IMR-90 (cell line): ENCODE data around the gene MOV10. TPM values are rescaled to one million over a fixed set of nuclear protein-coding genes. Genes with fewer than 3 reads are reported as not detected.

Source experiments
- ATAC-seq: fragments of 200-7000 bp; cut with Tn5 transposase; 2 replicates; pipeline ENCODE4 v1.9.1; 2020; ENCODE audit warnings: low read depth, mild to moderate bottlenecking, moderate library complexity
- BruUV-seq: library from RNA; stranded (reverse); fragments of 400-500 nt; replicated peaks from 2 replicates; lab custom pipeline; 2021; lab: Mats Ljungman, UMichigan
- CTCF ChIA-PET: fragments of 300-600 bp; formaldehyde crosslinking; extraction: SDS; loops from one replicate; lab custom pipeline; 2021; ENCODE audit warnings: antibody characterized with exemption; lab: Yijun Ruan, JAX
- POLR2A ChIA-PET: fragments of 300-600 bp; sonication (Branson Sonifier 250); formaldehyde crosslinking; loops from one replicate; lab custom pipeline; 2022; ENCODE audit warnings: antibody characterized with exemption; ENCODE audit not compliant: unreplicated experiment; lab: Charles Lee
- DNase-seq: peaks from one replicate; pipeline ENCODE4 v3.0.0; 2013
- H2AFZ ChIP-seq: replicated peaks from 2 replicates; pipeline ENCODE3; 2013; ENCODE audit warnings: low read length, mild to moderate bottlenecking; ENCODE audit not compliant: poor library complexity
- H2AK5ac ChIP-seq: 2 replicates; pipeline ENCODE4 v1.6.1; 2013; ENCODE audit warnings: low read depth, low read length, inconsistent platforms
- H2AK9ac ChIP-seq: replicated peaks from 2 replicates; pipeline ENCODE3; 2013; ENCODE audit warnings: mild to moderate bottlenecking, low read depth, low read length, moderate library complexity; ENCODE audit not compliant: poor library complexity
- H2BK120ac ChIP-seq: 2 replicates; pipeline ENCODE4 v1.6.1; 2013; ENCODE audit warnings: low read depth, low read length, inconsistent platforms
- H2BK15ac ChIP-seq: 3 replicates; pipeline ENCODE4 v1.6.1; 2013; ENCODE audit warnings: low read depth, low read length, inconsistent platforms
- H2BK20ac ChIP-seq: 2 replicates; pipeline ENCODE4 v1.6.1; 2013; ENCODE audit warnings: low read depth, mild to moderate bottlenecking, inconsistent platforms, low read length, moderate library complexity
- H2BK5ac ChIP-seq: 2 replicates; pipeline ENCODE4 v1.6.1; 2013; ENCODE audit warnings: mild to moderate bottlenecking, low read depth, low read length, inconsistent platforms; ENCODE audit not compliant: poor library complexity, severe bottlenecking
- H3K14ac ChIP-seq: replicated peaks from 2 replicates; pipeline ENCODE4 v1.6.1; 2013; ENCODE audit warnings: low read depth, low read length, inconsistent platforms
- H3K18ac ChIP-seq: 2 replicates; pipeline ENCODE4 v1.6.1; 2013; ENCODE audit warnings: low read depth, low read length, control low read depth
- H3K23ac ChIP-seq: 2 replicates; pipeline ENCODE4 v1.6.1; 2013; ENCODE audit warnings: low read depth, low read length, inconsistent platforms
- H3K27ac ChIP-seq: 2 replicates; pipeline ENCODE4 v1.5.1; 2013; ENCODE audit warnings: mild to moderate bottlenecking, control low read depth, low read length; ENCODE audit not compliant: insufficient read depth
- H3K27me3 ChIP-seq: 2 replicates; pipeline ENCODE4 v1.6.1; 2013; ENCODE audit warnings: low read length; ENCODE audit not compliant: control insufficient read depth, insufficient read depth
- H3K36me3 ChIP-seq: 2 replicates; pipeline ENCODE4 v1.6.1; 2013; ENCODE audit warnings: low read length, mixed read lengths; ENCODE audit not compliant: control insufficient read depth, insufficient read depth
- H3K4ac ChIP-seq: 2 replicates; pipeline ENCODE4 v1.6.1; 2013; ENCODE audit warnings: low read depth, low read length, inconsistent platforms
- H3K4me1 ChIP-seq: 2 replicates; pipeline ENCODE4 v1.6.1; 2013; ENCODE audit warnings: low read length, mixed read lengths; ENCODE audit not compliant: control insufficient read depth, insufficient read depth
- H3K4me2 ChIP-seq: 2 replicates; pipeline ENCODE4 v1.6.1; 2013; ENCODE audit warnings: low read depth, mild to moderate bottlenecking, control low read depth, low read length, moderate library complexity
- H3K4me3 ChIP-seq: 2 replicates; pipeline ENCODE4 v1.5.1; 2013; ENCODE audit warnings: low read depth, mild to moderate bottlenecking, control low read depth, low read length, moderate library complexity; ENCODE audit not compliant: insufficient read depth
- H3K56ac ChIP-seq: 2 replicates; pipeline ENCODE4 v1.6.1; 2013; ENCODE audit warnings: low read length, inconsistent platforms; ENCODE audit not compliant: insufficient read depth; ENCODE audit errors: extremely low read depth
- H3K79me1 ChIP-seq, 2 experiments: 2 replicates each; pipeline ENCODE4 v1.6.1; 2013; ENCODE audit warnings: low read length in 2 of 2, inconsistent platforms in 1 of 2, low read depth in 1 of 2
- H3K9ac ChIP-seq: 2 replicates; pipeline ENCODE4 v1.6.1; 2013; ENCODE audit warnings: low read depth, low read length, control low read depth
- H3K9me1 ChIP-seq: 2 replicates; pipeline ENCODE4 v1.6.1; 2013; ENCODE audit warnings: low read length, inconsistent platforms; ENCODE audit not compliant: insufficient read depth
- H3K9me3 ChIP-seq: 2 replicates; pipeline ENCODE4 v1.6.1; 2013; ENCODE audit warnings: low read length; ENCODE audit not compliant: control insufficient read depth, insufficient read depth
- H4K20me1 ChIP-seq: 2 replicates; pipeline ENCODE4 v1.6.1; 2013; ENCODE audit warnings: low read length, inconsistent platforms; ENCODE audit not compliant: insufficient read depth
- H4K5ac ChIP-seq: 2 replicates; pipeline ENCODE4 v1.6.1; 2013; ENCODE audit warnings: mild to moderate bottlenecking, low read depth, low read length, control low read depth
- H4K8ac ChIP-seq, 2 experiments: 2 replicates each; pipeline ENCODE4 v1.6.1; 2013; ENCODE audit warnings: low read depth in 2 of 2, low read length in 2 of 2, control low read depth in 1 of 2, inconsistent platforms in 1 of 2
- H4K91ac ChIP-seq: 2 replicates; pipeline ENCODE4 v1.6.1; 2013; ENCODE audit warnings: low read depth, low read length, inconsistent platforms; ENCODE audit not compliant: insufficient read depth
- BHLHE40 ChIP-seq: fragments of 150-350 bp; IDR thresholded peaks from 2 replicates; pipeline ENCODE4 v1.6.1; 2016; ENCODE audit warnings: mild to moderate bottlenecking, low read depth, low read length
- CEBPB ChIP-seq: IDR thresholded peaks from 2 replicates; pipeline ENCODE4 v1.6.1; 2012; ENCODE audit warnings: low read depth, low read length, improper control_type of control experiment
- CHD1 ChIP-seq: IDR thresholded peaks from 2 replicates; pipeline ENCODE4 v1.6.1; 2012; ENCODE audit warnings: low read depth, low read length, improper control_type of control experiment
- FOS ChIP-seq: fragments of 150-350 bp; IDR thresholded peaks from 2 replicates; pipeline ENCODE4 v1.6.1; 2016; ENCODE audit warnings: low read depth, low read length
- MAFK ChIP-seq: IDR thresholded peaks from 2 replicates; pipeline ENCODE4 v1.6.1; 2012; ENCODE audit warnings: low read depth, low read length, improper control_type of control experiment
- MAZ ChIP-seq: IDR thresholded peaks from 2 replicates; pipeline ENCODE4 v1.6.1; 2012; ENCODE audit warnings: low read depth, mild to moderate bottlenecking, low read length, improper control_type of control experiment, moderate library complexity, borderline replicate concordance
- MXI1 ChIP-seq: IDR thresholded peaks from 2 replicates; pipeline ENCODE4 v1.6.1; 2012; ENCODE audit warnings: low read depth, mild to moderate bottlenecking, low read length, moderate library complexity, borderline replicate concordance
- NFE2L2 ChIP-seq: fragments of 150-350 bp; IDR thresholded peaks from 2 replicates; pipeline ENCODE4 v1.6.1; 2016; ENCODE audit warnings: low read depth, mild to moderate bottlenecking, low read length
- POLR2A ChIP-seq: IDR thresholded peaks from 2 replicates; pipeline ENCODE4 v1.6.1; 2012; ENCODE audit warnings: mild to moderate bottlenecking, low read depth, low read length
- RAD21 ChIP-seq: IDR thresholded peaks from 2 replicates; pipeline ENCODE4 v1.6.1; 2012; ENCODE audit warnings: low read length, improper control_type of control experiment
- RCOR1 ChIP-seq: IDR thresholded peaks from 2 replicates; pipeline ENCODE4 v1.6.1; 2012; ENCODE audit warnings: mild to moderate bottlenecking, low read length, improper control_type of control experiment; ENCODE audit not compliant: insufficient replicate concordance
- RFX5 ChIP-seq: IDR thresholded peaks from 2 replicates; pipeline ENCODE4 v1.8.0; 2012; ENCODE audit warnings: low read depth, mild to moderate bottlenecking, low read length, moderate library complexity
- SMC3 ChIP-seq: fragments of 150-350 bp; IDR thresholded peaks from 2 replicates; pipeline ENCODE4 v1.6.1; 2016; ENCODE audit warnings: low read depth, mild to moderate bottlenecking, antibody characterized with exemption, low read length, moderate library complexity
- WGBS, 2 experiments: methylation state at CpG; one replicate each; pipeline versions ENCODE4 v1.1.5 to v1.1.7; 2013; ENCODE audit warnings: missing lambda C conversion rate in 2 of 2; ENCODE audit not compliant: insufficient read length in 1 of 2; ENCODE audit errors: extremely low coverage in 2 of 2; 5-methylcytosine and 5-hydroxymethylcytosine counted together
- dilution Hi-C: fragments of 300-500 bp; cut with HindIII; formaldehyde crosslinking; loops from one replicate; pipeline ENCODE4 v1.14.3; 2018; ENCODE audit warnings: low sequenced_read_pairs; ENCODE audit not compliant: unreplicated experiment
- in situ Hi-C: fragments of 300-500 bp; cut with MboI; formaldehyde crosslinking; loops from 3 replicates; pipeline ENCODE4 v1.14.3; 2019; ENCODE audit warnings: low sequenced_read_pairs, inconsistent platforms, mixed read lengths
- intact Hi-C: fragments of 100-400 bp; cut with micrococcal nuclease; formaldehyde crosslinking; loops from 2 replicates; pipeline ENCODE4 v1.10.0; 2022
- polyA plus RNA-seq, 3 experiments: library from polyadenylated mRNA; depleted of rRNA; stranded (reverse); fragments of >200 nt; gene quantifications; 2 replicates each; pipeline ENCODE4 v1.2.3, GENCODE V29; 2012; ENCODE audit warnings: low replicate concordance in 1 of 3
- total RNA-seq: library from RNA; depleted of rRNA; stranded (reverse); fragments of >200 nt; gene quantifications from 2 replicates; pipeline ENCODE4 v1.2.3, GENCODE V29; 2012
- TF ChIP-seq, protein P1 (sequence below): conservative IDR thresholded peaks from 2 replicates; pipeline ENCODE4 v1.5.1; 2012; ENCODE audit warnings: mild to moderate bottlenecking, low read depth, low read length, improper control_type of control experiment
- TF ChIP-seq, protein P2 (sequence below): fragments of 150-350 bp; IDR thresholded peaks from 2 replicates; pipeline ENCODE4 v1.6.1; 2016; ENCODE audit warnings: low read depth, mild to moderate bottlenecking, low read length, moderate library complexity, borderline replicate concordance
- TF ChIP-seq, protein P3 (sequence below): fragments of 150-350 bp; IDR thresholded peaks from 2 replicates; pipeline ENCODE4 v1.6.1; 2017; ENCODE audit warnings: mild to moderate bottlenecking, antibody characterized with exemption, low read length, low read depth

Gene MOV10
- total and polyA plus RNA-seq, 2 of the 4 experiments (the other 2 are of a cell fraction) = 36.7 to 103 TPM

DNA sequence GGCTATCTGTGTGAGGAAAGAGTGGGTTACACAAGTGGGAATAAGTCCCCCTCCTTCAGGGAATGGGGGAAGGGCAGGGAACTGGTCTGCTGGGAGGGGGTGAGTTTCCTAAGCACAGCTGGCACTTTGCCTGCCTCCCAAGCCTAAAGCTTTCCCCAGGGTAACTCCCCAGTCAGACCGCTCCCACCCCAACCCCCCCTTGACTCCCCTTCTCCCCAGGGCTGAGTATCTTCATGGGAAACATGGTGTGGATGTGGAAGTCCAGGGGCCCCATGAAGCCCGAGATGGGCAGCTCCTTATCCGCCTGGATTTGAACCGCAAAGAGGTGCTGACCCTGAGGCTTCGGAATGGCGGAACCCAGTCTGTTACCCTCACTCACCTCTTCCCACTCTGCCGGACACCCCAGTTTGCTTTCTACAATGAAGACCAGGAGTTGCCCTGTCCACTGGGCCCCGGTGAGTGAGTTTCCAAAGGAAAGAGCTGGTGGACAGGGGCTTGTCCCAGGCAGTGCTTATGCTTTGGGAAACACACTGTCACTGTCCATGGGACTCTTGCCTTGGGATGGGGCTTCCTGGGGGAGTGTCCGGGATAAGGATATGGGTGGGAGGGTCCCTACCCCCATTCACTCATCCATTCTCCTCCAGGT, 14.9 kb downstream of the MOV10 start:
- intact Hi-C loops (no loop called here), in situ Hi-C loops (no loop called here), dilution Hi-C loops (no loop called here)
- Histone ChIP-seq H3K9ac (no peak overlapping the region), H2BK15ac (no peak overlapping the region), H3K4ac (no peak overlapping the region), H2AFZ (no peak overlapping the region), H4K8ac (no peak overlapping the region), H3K4me2 (no peak overlapping the region), H3K9me3 (no peaks in the 10 kb centered on the region), H4K20me1 (peaks cover 12% of the 10 kb centered on the region; the same call in 1 of the 2 replicates), H3K18ac (no peak overlapping the region), H3K4me3 (no peak overlapping the region), H4K5ac (no peak overlapping the region), H4K91ac (no peak overlapping the region), H3K79me1 (peaks cover 13 to 53% of the 10 kb centered on the region in 2 experiments), H2AK9ac (no peak overlapping the region), H3K56ac (no peak overlapping the region), H3K14ac (no peak overlapping the region), H3K27ac (no peak overlapping the region), H3K23ac (no peak overlapping the region), H3K36me3 (peaks cover 38% of the 10 kb centered on the region), H2AK5ac (no peak overlapping the region), H2BK5ac (no peak overlapping the region), H2BK20ac (no peak overlapping the region), H3K9me1 (peaks cover 17% of the 10 kb centered on the region), H3K4me1 (no peaks in the 10 kb centered on the region; the same call in none of the 2 replicates), H2BK120ac (no peak overlapping the region), H3K27me3 (no peaks in the 10 kb centered on the region)
- WGBS, 2 experiments = no CpG with 5 or more reads among the region's 9 CpGs
- ATAC-seq = no peak
- TSS peak; percentile 36 for BruUV-seq
- TF ChIP-seq FOS = no peak
- no peak for TF ChIP-seq MXI1
- no peak for TF ChIP-seq BHLHE40
- no peak for TF ChIP-seq RCOR1
- no peak for TF ChIP-seq RFX5
- no peak for TF ChIP-seq MAFK
- no peak for TF ChIP-seq MAZ
- TF ChIP-seq SMC3 = no peak
- no peak for TF ChIP-seq CHD1
- TF ChIP-seq CEBPB = no peak
- TF ChIP-seq, protein P1, sequence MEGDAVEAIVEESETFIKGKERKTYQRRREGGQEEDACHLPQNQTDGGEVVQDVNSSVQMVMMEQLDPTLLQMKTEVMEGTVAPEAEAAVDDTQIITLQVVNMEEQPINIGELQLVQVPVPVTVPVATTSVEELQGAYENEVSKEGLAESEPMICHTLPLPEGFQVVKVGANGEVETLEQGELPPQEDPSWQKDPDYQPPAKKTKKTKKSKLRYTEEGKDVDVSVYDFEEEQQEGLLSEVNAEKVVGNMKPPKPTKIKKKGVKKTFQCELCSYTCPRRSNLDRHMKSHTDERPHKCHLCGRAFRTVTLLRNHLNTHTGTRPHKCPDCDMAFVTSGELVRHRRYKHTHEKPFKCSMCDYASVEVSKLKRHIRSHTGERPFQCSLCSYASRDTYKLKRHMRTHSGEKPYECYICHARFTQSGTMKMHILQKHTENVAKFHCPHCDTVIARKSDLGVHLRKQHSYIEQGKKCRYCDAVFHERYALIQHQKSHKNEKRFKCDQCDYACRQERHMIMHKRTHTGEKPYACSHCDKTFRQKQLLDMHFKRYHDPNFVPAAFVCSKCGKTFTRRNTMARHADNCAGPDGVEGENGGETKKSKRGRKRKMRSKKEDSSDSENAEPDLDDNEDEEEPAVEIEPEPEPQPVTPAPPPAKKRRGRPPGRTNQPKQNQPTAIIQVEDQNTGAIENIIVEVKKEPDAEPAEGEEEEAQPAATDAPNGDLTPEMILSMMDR = no peak
- TF ChIP-seq, protein P2, sequence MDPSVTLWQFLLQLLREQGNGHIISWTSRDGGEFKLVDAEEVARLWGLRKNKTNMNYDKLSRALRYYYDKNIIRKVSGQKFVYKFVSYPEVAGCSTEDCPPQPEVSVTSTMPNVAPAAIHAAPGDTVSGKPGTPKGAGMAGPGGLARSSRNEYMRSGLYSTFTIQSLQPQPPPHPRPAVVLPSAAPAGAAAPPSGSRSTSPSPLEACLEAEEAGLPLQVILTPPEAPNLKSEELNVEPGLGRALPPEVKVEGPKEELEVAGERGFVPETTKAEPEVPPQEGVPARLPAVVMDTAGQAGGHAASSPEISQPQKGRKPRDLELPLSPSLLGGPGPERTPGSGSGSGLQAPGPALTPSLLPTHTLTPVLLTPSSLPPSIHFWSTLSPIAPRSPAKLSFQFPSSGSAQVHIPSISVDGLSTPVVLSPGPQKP = no peak
- no peak for TF ChIP-seq POLR2A
- no peak for TF ChIP-seq NFE2L2
- TF ChIP-seq, protein P3, sequence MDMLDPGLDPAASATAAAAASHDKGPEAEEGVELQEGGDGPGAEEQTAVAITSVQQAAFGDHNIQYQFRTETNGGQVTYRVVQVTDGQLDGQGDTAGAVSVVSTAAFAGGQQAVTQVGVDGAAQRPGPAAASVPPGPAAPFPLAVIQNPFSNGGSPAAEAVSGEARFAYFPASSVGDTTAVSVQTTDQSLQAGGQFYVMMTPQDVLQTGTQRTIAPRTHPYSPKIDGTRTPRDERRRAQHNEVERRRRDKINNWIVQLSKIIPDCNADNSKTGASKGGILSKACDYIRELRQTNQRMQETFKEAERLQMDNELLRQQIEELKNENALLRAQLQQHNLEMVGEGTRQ = no peak
- TF ChIP-seq RAD21 = no peak
- no peak for DNase-seq
- POLR2A ChIA-PET = no interaction called here
- CTCF ChIA-PET = interaction anchor here (0.9 kb wide), 1 partner anchor 16 kb away, joined by 3 read pairs; no protein-coding TSS in a partner anchor
